NK-92 treated with Interleukin-12 subunit alpha and Interleukin-12 subunit beta, amount 100 ng/mL, for 24 hours (cell line): Measurements from ENCODE around the gene QSOX2.

Source experiments
- DNase-seq: peaks from one replicate; lab custom pipeline; 2025; lab: John Stamatoyannopoulos, UW

QSOX2 gene, protein sequence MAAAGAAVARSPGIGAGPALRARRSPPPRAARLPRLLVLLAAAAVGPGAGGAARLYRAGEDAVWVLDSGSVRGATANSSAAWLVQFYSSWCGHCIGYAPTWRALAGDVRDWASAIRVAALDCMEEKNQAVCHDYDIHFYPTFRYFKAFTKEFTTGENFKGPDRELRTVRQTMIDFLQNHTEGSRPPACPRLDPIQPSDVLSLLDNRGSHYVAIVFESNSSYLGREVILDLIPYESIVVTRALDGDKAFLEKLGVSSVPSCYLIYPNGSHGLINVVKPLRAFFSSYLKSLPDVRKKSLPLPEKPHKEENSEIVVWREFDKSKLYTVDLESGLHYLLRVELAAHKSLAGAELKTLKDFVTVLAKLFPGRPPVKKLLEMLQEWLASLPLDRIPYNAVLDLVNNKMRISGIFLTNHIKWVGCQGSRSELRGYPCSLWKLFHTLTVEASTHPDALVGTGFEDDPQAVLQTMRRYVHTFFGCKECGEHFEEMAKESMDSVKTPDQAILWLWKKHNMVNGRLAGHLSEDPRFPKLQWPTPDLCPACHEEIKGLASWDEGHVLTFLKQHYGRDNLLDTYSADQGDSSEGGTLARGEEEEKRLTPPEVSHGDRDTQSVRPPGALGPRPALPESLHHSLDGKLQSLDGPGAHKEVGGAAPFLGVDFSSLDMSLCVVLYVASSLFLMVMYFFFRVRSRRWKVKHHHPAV

DNA sequence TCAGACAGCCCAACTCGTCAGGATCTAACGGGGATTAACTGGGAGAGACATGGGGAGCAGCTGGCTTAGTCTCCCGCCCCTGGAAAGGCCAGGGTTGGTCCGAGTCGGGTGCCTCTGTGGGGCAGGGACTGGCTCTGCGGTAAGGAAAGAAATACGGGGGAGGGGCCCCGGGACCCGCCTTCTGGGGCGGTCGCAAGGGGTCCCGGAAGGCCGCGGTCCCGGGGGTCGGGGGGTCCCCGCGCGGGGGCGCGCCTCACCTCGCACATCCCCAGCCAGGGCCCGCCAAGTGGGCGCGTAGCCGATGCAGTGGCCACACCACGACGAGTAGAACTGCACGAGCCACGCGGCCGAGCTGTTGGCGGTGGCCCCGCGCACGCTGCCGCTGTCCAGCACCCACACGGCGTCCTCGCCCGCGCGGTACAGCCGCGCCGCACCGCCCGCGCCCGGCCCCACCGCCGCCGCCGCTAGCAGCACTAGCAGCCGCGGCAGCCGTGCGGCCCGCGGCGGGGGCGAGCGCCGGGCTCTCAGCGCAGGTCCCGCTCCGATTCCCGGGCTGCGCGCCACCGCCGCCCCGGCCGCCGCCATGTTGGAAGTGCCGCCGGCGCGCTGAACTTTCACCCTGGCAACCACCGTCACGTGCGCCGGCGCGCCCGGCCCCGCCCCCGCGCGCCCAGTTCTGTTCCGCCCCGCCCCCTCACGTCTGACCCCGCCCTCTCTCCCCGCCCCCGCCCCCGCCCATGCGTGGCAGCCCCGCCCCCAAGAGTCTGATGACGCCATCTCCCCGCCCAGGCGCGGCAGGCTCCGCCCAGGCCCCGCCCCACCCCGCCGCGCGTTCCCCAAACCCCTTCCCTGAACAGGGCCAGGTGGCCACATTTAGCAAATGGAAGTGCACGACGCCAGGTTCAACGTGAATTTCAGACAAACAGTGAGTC, at the start of gene QSOX2:
Gene QSOX2 (minus strand): TSS at position 594 of the 932 bp plus-strand sequence. CDS start 9 bp downstream, at position 585.
- peak; percentile 72 for DNase-seq

DNA sequence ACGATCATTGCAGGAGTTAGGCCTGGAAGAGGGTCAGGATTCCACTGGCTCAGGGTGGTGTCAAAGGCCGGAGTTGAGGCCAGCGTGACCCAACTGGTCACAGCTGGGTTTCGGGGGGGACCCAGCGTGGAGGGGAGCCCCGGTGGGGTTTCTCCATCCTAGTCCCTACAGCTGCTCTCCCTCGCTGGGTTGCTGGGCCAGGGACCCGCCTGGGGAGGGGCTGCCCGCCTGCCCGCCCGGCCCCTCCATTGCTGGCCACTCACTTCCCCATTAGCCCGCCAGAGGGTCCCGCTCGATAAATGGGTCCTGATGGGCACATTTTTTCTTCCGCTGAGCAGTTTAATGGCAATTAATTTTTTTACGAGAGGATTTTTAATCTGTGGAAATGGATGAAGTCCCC, 49.4 kb upstream of the QSOX2 start:
- no peak for DNase-seq

DNA sequence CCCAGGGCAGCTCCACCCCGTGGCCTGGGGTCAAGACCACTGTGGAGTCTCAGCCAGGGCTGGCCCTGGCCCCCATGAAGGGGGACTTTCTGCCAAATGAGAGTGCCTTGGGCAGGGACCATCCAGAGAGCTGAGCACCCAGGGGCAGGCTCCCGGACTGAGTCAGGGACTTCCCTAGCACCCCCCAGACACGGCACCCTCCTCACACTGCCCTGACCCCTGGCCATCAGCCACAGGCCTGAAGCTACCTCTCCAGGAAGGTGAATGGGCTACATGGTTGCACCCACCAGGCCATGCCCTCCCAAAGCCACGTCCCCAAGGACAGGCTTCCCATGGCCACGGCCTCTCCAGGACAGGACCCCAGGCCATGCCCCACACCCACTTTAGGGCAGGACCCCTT, 48.8 kb upstream of the QSOX2 start:
- no peak for DNase-seq

DNA sequence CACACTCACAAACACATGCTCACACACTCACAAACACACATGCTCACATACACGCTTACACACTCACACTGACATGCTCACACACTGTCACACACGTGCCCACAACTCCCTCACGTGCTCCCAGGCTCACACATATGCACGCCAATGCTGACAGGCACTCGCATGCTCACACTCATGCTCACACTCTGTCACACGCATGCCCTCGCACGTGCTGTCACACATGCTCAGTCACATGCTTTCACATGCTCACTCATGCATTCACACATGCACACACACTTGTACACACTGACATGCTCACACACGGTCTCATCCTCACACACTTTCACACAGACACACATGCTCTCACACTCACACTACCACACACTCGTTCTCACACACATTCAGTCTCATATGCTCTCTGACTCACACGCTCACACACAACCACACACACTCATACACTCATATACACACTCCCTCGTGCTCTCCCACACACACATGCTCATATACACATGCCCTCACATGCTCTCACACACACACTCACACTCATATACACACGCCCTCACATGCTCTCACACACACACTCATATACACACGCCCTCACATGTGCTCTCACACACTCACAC, 48.0 kb upstream of the QSOX2 start:
- DNase-seq = no peak

DNA sequence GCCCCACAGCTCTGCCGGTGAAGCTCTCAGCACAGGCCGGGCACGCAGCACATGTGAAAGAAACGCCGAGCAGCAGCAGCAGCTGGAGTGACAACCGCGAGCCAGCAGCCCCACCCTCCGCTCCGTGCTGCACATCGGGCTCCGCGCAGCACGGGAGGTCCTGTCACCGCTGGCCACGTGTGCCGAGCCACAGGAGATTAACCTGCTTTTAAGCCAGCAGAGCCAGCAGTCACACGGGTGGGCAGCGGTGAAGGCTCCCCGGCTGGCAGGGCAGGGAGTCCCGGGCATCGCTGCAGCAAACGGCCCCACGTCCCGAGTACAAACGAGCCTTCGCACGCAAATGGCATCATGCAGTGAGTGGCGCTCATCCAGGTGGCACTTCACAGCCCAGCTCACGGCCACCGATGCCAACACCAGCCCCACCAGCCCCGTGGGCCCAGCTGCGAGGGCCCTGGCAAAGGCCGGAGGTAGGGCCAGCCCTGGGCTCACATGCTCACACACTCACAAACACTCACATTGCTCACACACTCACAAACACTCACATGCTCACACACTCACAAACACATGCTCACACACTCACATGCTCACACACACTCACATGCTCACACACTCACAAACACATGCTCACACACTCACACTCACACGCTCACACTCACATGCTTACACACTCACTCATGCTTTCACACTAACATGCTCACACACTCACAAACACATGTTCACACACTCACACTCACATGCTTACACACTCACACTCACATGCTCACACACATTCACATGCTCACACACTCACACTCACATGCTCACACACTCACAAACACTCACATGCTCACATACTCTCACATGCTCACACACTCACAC, 47.2 kb upstream of the QSOX2 start:
- no peak for DNase-seq

DNA sequence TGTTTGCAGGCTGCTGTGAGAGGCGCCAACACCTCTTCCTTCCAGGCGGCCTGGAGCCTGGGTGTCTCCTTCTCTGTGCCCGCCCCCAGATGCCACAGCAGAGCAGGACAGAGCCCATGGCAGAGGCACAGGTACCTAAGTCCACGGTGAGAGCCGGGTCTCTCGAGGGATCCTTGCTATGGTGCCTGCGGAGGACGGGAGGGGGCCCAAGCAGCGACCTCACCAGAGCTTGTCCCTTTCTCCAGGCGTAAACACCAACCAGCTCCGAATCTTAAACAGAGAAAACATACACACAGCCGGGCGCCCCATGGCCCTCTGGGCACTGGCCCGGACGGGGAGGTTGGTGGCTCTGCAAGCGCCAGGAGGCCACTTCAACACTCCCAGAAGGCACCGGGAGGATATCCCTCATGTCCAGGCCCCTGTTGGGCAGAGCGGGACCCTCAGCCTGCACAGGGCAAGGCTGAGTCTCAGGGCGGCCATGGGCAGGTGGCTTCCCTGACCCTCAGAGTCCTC, 46.5 kb upstream of the QSOX2 start:
- no peak for DNase-seq

DNA sequence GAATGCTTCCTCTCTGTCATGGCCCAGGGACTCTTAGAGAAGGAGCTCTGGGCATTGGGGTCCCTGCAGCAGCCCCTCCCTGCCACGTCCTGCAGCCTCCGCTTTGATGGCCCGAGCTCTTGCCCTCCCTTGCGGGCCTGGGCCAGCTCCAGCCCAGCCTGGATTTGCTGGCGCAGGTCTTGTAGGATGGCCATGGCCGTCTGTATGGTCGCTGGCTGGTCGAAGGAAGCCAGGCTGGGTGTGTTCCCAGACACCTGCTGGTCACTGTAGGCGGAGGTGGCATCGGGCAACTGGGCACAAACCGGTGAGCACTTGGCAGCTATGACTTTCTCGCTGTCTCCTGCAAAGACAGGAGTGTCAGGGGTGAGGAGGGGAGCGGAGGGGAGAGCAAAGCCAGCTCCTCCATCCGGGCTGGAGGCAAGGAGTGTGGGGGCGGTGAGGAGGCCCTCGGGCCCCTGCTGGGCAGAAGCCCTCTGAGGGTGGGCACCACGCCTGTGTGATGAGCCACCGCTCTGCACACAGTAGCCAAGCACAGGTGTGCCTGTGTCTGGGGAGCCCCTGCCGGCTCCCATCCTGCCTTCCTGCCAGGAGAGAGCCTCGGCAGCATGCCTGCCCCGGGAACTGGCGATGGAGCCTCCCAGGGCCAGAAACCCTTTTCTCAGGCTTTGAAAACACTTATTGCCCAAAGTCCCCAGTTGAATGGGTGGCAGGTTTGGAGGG, 45.9 kb upstream of the QSOX2 start:
- DNase-seq = no peak

DNA sequence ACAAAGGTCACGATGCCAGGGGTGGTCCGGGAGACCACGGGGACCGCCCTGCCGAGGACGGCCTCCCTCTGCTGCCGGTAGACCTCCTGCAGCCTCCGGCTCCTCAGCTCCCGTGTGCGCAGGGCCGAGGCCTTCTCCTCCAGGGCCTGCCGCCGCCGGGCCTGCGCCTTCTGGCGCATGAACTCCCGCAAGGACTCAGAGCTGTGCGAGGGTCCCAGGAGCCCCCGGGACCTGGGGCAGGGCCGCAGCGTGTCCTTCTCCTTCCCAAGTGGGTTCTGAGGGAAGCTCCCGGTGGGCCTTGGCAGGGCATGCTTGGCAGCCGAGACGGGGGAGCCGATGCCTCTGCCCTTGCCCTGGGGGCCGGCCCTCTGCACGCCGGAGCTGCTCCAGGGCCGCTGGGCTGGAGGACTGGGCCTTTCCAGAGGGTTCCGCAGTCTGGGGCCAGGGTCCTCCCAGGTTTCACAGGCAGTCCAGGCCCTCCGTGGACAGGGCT, 44.9 kb upstream of the QSOX2 start:
- DNase-seq = no peak

DNA sequence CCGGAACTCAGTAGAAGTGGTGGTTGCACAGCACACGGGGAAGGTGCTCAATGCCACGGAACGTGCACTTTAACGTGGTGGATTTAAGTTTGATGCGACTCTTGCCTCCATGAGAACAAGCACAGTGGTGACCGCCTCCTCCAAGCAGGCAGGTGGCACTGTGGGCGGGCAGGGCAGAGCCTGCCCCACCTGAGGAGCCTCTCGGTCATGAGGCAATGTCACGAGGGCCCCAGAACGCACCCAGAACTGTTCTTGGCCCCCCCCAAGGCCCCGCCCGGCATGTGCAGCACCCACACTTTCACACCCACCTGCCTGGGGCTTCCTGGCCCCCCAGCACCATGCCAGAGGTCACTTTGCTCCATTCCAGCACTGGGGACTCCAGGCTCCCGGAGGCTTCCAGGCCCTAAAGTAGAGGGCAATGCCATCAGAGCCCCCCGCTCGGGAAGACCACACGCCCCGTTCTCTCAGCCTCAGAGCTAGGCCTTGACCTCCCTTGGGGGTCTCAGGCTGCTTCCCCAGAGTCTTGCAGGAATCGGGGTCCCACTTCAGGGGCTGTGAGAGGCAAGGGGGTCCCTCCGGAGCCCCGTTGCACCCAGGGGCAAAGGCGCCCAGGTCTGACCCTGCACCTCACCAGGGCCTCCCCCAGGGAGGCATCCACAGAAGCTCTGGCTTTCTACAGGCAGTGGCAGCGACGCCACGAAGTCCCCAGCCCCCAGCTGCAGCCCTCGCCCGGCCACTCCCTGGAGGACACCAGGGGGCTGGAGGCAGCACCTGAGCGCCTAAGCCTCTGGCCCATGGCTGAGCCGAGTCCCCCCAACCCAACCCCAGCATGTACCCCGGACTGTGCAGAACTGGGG, 44.3 kb upstream of the QSOX2 start:
- no peak for DNase-seq

DNA sequence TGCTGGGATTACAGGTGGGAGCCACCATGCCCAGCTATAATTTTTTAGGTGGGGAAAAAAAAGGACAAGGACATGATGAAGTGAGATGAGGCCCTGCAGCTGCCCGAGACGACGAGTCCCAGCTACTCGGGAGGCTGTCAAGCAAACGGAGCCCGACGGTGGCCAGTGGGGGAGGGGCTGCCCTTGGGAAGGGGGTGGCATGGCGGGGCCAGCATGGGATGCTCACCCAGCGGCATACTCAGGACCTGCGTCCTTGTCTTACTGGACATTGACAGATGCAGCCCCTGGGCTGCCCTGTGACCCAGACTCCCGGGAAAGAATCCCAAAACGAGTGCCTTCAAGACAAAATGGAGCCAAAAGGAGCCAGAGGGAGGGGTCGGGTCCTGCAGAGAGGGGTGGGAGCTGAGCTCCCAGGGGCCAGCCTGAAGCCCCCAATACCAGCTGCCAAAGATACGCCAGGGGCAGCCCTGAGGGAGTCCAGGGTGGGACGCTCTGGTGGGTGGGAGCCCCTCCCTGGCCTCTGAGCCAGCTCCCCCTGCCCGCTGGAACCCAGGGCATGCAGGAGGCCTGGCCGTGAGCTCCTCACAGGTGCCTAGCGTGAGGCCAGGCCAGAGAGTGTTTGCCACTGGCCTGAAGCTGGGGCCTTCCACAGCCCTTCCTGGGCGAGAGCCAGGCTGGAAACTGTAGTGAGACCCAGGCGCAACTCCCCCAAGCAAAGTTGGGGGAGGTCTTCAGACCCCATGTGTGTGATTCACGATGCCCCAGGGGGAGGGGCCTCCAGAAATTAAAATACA, 42.5 kb upstream of the QSOX2 start:
- DNase-seq = no peak

DNA sequence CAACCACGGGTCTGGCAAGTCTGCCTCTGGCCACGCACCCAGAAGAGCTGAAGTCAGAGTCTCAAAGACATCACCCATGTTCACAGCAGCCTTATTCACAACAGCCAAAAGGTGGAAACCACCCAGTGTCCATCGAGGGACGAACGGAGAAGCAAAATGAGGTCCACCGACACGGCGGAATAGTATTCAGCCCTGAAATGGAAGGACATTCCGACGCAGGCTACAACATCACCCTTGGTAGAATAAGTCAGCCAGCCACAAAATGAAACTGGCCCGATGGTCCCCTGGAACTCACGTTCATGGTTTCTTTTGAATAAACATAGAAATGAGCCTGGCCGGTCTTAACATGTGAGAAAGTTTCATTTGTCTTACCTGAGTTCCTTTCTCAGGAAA, 41.4 kb upstream of the QSOX2 start:
- no peak for DNase-seq

DNA sequence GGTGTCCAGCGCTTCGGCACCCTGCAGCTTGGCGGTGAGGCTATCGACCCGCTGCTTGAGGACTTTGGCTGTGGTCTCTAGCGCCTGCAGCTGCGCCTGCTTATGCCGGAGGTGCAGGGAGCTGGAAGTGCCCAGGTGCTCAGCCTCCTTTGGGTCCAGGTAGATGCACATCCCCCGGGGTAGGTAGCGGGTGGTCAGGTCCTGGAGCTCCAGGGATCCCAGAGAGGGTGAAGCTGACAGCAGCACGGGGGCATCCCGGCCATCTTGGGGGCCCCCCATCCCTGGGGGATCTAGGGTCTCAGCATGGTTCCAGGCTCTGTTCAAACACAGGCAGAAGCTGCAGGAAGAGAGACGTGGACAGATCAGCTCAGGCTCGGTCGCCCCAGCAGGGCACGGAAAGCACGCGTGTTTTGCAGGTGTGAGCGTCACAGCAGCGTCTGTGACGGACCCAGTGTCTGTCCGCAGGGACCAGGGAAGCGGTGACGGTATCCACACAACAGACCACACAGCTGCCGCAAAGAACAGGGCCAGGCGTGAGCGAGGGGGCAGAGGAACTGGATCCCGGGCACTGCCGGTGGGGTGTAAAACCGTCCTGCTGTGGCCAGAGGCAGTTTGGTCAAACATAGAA, 40.9 kb upstream of the QSOX2 start:
- DNase-seq = no peak

DNA sequence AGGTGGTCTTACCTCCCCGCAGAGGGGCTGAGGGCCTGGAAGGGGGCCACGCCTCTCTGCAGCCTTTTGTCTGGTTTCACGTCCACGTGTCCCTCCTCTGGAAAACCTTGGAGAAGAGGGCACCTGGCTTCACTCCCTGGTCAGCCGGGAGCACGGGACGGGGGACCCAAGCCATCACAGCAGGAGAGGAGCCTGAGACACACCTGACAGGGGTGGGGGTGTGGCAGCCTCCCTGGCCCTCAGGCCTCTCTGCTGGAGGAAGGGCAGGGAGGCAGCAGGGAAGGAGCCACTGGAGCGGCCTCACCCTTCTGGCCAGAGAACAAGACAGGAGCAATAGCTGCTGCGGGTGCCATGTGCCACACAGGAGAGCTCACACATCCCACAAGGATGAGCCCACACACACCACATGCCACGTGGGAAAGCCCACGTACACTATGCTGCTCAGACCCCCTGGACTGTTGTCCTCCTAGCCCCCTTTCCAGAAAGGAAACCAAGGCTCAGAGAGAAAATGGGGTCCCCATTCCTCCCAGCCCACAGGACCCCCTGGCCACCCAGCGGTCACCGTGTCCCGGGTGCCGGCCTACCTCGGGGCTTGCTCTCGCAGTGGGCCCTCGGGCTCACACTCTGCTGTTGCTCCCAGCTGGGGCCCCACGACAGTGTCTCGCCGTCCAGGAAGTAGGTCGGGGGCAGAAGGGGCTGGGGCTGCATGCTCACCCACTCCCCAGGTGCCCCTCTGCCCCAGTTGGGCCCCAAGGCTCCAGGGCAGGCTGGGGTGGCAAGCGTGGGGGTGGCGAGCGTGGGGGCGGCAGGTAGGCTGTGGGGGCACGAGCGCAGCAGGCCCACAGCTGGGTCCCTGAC, 40.1 kb upstream of the QSOX2 start:
- no peak for DNase-seq

DNA sequence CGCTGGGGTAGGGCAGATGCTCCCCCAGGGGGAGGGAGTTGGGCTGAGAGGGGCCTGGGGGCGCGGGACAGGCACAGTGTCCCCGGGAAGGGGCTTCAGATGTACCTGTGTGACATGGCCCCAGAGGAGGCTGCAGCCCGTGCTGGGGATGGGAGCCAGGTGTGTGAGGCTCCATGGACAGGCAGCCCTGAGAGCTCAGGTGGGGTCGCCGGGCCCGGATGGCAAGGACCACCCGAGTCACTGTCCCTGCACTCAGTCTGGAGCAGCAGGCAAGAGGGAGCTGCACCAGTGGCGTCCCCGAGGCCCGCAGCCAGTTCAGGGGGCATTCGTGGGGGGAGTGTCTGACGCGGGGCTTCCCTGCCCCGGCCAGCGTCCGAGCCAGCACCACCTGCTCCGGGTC, 39.3 kb upstream of the QSOX2 start:
- DNase-seq = no peak

DNA sequence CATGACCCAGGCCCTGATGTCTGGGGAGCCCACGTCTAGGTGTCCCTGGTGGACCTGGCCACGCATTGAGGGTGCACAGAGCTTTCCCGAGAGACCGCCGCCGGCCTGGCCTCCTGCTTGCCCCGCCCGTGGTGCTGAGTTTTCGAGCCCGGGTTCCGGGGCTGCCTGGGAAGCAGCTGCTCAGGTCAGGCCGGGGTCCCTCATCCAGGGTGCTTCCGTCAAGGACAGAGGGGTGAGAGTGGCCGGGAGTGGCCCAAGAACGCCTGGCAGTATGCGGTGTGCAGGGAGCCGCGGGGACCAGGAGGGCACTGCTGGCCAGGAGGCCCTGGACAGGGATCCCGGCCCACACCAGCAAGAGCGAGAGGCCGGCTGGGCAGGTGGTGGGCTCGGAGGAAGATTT, 38.7 kb upstream of the QSOX2 start:
- DNase-seq = no peak

DNA sequence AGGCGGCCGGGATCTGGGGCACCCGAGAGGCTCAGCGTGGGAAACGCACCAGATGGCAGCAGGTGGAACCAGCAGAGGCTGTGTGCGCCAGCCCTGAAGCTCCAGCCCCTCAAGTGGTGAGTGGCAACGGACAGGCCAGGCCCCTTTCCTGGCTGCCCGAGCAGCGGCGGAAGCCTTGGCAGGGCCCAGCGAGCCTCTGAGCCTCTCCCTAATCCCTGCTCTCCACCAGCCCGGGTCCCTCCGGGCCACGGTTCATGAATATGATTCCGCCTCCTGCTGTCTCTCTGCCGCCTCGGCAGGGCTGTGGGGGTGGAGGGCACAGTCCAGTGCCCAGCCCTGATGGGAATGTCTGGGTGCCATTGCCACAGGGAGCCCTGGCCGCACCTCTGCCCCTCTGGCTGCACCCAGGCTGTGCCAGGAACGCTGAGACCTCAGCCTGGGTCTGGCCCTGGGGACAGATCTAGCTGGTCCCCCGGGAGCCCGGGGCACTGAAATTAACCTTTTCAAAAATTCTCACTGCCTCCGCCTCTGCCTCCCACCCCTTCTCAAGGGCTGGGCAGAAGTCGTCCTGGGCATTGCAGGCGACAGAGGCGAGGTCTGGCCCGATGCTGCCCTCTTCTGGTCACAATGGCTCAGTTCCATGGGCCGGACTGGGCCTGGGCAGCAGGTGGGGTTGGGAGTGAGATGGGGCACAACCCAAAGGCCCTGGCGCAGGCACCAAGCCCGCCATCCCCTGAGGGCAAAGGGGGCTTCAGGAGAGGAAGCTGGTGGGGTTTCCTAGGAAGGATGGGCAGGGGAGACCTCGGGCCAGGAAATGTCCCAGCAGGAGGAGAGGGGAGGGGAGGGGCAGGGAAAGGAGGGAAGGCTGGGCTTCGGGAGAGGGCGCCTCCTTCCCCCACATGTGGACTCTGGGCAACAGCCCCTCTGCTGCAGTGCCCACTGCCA, 38.0 kb upstream of the QSOX2 start:
- no peak for DNase-seq
